ENCODE results near the gene CBX6.
"Not testable (repeated sequence)": the region's sequence is repeated elsewhere in the genome, so short reads cannot be mapped to it uniquely, and the experiment has no call there.

The CBX6 gene

DNA sequence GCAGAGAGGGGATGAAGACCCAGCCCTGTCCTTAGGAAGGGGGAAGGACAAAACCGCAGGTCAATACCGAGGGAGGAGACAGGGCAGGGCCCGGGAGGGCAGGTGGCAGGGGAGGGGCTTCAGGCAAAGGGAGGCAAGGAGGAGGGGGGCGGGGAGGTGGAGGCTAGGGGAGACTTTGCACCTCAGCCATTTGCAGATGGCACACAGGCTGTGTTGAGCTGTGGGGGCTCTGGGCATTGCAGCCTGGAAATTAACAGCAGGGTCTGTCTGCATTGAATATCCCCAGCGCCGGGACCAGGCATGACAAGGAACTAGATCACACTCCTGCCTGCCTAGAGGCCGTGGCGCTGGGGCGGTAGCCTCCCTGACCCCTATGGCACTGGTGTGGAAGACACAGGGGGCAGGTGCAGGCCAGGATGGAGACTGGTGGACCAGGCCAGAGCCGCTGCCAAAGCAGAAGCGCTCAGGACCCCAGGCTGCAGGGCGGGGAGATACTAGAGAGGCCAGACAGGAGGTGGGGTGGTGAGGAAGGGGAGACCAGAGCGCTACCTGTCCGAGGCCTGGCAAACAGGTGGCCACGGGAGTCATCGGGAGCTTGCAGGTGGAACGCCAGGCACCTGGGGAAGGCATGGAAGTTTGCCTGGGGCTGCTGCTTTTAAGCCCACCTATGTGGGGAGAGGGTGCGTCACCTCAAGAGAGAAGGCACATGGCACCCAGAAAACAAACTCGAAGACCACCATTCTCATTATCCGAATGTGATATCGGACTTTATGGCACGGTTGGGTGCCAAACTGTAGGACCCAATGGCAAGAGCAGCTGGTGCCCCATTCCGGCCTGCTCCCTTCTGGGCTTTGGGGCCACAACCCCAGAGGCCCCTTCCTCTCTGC, 11.5 kb downstream of the CBX6 start:
- peak; percentile 64 for DNase-seq

DNA sequence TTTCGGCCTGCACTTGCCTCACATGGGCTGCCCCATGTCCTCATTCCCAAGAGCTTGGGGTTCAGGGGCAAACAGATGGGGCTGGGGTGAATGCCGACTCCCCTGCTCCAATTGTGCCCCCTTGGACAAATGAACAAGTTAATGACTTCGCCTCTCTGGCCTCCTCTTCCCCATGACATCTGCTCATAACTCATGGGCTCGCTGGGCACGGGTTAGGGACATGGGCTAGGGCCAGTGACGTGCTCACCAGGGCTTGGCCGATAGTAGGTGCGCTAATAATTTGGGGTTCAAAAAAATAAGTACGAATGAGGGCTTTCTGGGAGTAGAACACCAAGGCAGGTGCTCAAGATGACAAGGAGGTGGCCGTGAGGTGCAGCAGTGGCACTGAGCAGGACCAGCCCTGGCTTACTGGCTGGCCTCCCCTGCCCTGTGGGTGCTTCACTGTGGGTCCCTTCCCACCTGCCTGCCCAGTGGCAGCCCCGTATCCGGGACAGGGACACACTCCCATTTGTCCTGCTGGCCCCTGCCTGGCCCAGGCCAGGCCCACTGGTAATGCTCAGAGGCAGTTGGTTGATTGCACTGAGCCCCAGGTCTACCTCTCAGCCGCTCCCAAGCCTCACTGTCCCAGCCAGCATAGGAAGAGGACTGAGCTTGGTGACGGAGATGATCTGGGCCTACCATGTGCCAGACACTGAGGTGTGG, 12.3 kb downstream of the CBX6 start:
- DNase-seq: no peak

DNA sequence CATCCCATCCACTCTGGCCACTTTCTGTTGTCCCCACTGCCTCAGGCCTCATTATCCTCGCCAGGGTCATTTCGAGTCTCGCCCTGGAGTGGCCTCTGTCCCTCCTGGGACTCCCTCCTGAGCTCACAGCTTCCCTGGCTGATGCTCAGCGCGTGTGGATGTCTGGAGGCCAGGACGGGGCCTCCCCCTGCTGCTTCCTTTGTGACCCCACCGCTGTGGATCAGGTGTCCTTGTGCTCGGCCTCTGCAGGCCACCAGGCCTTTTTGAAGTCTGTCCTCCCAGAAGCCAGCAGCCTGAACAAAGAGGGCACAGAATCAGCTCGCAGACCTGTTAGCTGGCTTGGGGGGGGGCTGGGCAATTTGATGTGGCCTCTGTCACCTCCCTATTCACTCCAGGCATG, 13.5 kb downstream of the CBX6 start:
- no peak for DNase-seq

GRCh38 chr22:38854476-38854875, 17.5 kb downstream of the CBX6 start:
- not testable (repeated sequence) for DNase-seq

DNA sequence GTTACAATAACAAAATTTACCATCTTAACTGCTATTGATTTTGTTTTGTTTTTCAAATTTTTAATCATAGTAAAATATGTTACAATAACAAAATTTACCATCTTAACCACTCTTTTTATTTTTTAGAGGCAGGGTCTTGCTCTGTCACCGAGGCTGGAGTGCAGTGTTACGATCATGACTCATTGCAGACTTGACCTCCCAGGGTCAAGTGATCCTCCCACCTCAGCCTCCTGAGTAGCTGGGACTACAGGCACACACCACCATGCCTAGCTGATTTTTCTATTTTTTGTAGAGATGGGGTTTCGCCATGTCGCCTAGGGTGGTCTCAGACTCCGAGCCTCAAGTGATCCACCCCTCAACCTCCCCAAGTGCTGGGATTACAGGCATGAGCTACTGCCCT, 18.1 kb downstream of the CBX6 start:
- DNase-seq: not testable (repeated sequence)

DNA sequence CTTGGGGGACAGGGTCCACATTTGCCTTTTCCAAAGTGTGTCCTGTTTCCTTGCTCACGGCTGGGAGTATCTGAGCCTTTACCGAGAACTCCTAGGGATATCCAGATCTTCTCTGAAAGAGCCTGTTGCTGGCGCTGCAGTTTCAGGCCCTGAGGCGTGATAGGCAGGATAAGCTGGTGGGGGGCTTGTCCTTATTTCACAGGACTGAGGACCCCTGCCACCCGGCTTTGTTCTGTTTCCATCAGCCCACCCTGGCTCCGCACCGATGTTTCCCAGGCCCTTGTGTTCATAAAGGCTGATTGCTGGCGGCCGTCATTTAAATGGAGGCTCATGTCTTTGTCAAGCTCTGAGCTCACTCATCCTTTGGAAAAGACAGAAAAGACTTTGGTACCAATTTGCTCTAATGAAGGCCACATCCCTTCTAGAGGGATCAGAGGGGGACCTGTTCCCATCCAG, 18.8 kb downstream of the CBX6 start:
- no peak for DNase-seq

DNA sequence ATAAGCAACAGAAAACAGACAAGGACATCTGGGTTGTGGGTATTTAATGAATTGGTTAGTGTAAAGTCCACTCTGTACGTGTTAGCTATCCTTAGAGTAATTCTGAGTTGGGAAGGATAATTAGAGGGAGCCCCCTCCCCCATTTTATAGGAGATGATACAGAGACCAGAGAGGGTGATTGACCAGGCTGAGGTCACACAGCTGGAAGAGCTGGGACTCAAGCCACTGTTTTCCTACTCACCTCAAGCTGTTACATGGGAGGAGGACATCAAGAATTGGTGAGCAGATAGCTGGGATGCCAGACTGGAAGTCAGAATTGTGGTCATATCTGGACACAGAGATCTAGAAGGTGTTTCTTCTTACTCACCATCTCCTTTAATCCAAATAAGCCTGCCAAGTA, 19.5 kb downstream of the CBX6 start:
- no peak for DNase-seq

- no peak for DNase-seq
Measured at GRCh38 chr22:38850941-38851849, 20.8 kb downstream of the CBX6 start.

- DNase-seq: no peak
Measured at GRCh38 chr22:38850399-38850798, 21.6 kb downstream of the CBX6 start.

GRCh38 chr22:38849811-38850210, 22.2 kb downstream of the CBX6 start:
- no peak for DNase-seq

DNA sequence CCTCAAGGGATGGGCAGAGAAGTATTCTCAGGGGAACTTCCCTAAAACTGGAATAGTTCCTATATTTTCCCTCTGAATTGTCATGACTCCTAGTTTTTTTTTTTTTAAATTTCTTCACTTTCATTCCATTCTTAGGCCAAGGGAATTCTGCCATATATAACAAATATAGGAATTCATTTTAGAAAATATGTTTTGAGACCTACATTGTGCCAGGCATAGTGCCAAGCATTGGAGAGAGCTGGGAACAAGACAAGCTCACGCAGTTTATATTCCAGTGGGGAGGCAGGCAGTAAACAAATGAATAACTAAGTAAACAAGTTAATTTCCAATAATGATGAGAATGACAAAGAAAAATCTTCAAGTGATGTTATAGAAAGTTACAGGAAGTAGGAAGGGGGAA, 25.6 kb downstream of the CBX6 start:
- no peak for DNase-seq

GRCh38 chr22:38845004-38845740, 26.8 kb downstream of the CBX6 start:
- DNase-seq: no peak

- DNase-seq: no peak
Measured at GRCh38 chr22:38844315-38845003, 27.6 kb downstream of the CBX6 start.

DNA sequence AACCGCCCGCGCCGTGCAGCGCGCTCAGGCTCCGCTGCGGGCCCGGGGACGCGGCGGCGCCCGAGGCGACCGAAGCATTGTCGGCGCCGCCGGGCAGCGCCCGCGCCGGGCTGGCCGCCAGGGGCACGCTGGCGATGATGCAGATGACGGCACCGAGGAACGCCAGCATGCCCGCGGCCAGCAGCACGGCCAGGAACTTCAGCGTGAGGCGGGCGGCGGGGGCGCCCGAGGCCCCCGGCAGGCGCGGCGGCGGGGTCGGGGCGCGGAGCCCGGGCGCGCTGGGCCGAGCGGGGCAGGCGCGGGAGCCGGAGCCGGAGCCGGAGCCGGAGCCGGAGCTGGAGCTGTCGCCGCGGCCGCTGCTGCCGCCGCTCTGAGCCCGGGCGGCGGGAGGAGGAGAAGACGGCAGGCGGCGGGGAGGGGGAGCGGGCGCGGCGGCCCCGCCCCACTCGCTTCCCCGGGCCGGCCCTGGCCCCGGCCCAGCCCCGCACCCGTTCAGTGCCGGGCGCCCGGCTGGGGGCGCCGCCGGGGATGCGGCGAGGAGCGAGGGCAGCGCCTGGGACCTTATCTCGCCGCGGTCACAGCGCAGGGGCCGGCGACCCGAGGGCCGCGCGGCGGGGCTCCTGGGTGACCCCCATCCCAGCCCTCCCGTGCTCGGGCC, 28.2 kb downstream of the CBX6 start, which contains the start of gene NPTXR:
TSS of gene NPTXR (minus strand) at position 372 of the 658 bp plus-strand sequence.
- DNase-seq: peak; percentile 67

DNA sequence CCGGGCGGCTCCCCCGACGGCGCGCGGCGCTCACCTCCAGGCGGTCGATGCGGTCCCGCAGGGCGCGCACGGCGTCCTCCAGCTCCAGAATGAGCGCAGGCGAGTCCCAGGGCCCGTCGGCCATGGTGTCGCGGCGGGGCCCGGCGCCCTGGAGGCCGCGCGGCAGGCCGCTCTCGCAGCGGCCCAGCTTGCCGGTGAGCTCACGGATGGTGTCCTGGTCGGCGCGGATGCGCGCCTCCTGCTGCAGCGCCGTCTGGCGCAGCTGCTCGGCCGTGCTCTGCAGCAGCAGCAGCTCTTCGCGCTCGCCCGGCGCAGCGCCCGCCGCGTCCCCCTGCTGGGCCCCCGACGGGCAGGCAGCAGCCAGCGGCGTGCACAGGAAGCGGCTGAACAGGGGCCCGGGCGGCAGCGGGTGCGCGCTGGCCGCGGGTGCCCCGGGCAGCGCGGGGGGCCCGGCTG, 28.8 kb downstream of the CBX6 start:
- DNase-seq: peak; percentile 74

- DNase-seq: peak; percentile 34
Measured at GRCh38 chr22:38842512-38843200, 29.4 kb downstream of the CBX6 start.

DNA sequence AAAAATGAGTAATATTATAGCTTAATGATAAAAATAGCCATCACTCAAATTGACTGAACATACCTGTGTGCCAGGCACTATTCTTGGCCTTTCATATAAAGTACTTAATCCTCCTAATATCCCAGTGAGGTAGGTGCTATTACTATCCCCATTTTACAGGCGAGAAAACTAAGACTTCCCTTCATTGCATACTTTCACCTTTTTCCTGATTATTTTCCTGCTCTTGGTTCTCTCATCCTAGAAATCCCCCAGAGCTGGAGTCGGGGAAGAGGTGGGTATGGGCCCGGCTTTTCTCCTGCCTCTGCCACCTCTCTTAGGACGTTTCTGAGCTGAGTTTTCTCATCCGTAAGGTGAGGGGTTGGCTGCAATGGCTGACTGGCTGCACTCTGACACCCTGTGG, 30.4 kb downstream of the CBX6 start:
- DNase-seq: no peak

DNA sequence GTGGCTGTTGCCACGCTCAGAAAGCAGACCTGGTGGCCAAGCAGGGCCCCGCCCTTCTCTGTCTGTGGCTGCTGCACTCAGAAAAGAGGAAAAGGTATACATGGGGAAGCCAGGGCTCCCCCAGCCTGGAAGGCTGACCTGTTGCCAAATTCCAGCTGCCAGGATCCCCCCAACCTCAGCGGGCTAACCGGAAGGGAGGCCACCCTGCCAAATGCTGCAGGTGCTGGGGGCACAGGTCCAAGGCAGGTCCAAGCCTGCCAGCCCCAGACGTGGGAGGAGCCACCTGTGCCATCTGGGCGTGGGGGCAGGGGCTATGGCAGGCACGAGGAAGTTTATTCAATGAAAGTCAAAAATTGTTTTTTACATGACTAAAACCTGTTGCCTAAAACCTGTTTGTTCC, 30.8 kb downstream of the CBX6 start:
- peak; percentile 68 for DNase-seq

- DNase-seq: no peak
Measured at GRCh38 chr22:38840129-38840528, 31.9 kb downstream of the CBX6 start.

DNA sequence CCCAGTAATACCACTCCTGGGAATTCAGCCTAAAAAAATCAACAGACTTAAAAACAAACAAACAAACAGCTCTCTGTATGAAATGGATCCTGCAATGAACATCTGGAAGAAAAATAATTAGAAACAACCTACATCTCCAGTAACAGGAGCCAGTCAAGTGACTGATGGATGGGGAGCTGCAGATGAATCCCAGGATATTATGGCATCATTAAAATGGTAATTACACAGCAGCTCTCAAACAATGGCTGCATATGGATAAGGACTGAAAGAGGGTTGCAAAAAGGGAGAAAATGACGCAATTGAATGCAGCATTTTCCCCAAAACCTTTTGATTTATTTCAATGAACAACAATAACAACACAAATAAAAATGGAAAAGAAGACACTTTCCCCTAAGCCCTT, 32.3 kb downstream of the CBX6 start:
- DNase-seq: peak; percentile 70

All from NCI-H2171 treated with DMSO at 0.1 percent for 48 hours (cell line).